Endothelial cell of umbilical vein (primary cell): Measurements from ENCODE around the gene DHX16. TPM values are rescaled to one million over a fixed set of nuclear protein-coding genes. Genes with fewer than 3 reads are reported as not detected.
A peak's percentile ranks its signal among the peaks of the same experiment; 100 is the strongest.

Source experiments
- BruUV-seq: library from RNA; stranded (reverse); fragments of 400-500 nt; replicated peaks from 2 replicates; lab custom pipeline; 2021; lab: Mats Ljungman, UMichigan
- CTCF ChIA-PET: fragments of 300-600, 350-600 bp; sonication (Branson Sonifier 250); formaldehyde crosslinking; loops from one replicate; lab custom pipeline; 2021; ENCODE audit warnings: antibody characterized with exemption, inconsistent platforms; lab: Charles Lee
- POLR2A ChIA-PET: fragments of 300-600, 350-600 bp; sonication (Branson Sonifier 250); formaldehyde crosslinking; loops from one replicate; lab custom pipeline; 2021; ENCODE audit warnings: antibody characterized with exemption, inconsistent platforms; lab: Charles Lee
- DNase-seq: peaks from one replicate; pipeline ENCODE4 v3.0.0-alpha.2; 2011; ENCODE audit warnings: low read depth, low spot score
- FAIRE-seq: peaks from 2 replicates; lab custom pipeline; 2011; peaks lifted over from hg19 to GRCh38; lab: Jason Lieb, UNC
- H2AFZ ChIP-seq: 2 replicates; pipeline ENCODE4 v1.6.0; 2012; ENCODE audit warnings: low read depth, low read length, control low read depth, inconsistent platforms
- H3K27ac ChIP-seq: 2 replicates; pipeline ENCODE4 v1.5.1; 2011; ENCODE audit warnings: low read depth, mild to moderate bottlenecking, control low read depth, low read length, moderate library complexity; ENCODE audit not compliant: insufficient read depth
- H3K27me3 ChIP-seq, 2 experiments: 2 replicates each; pipeline versions ENCODE4 v1.6.0 to v1.6.1; 2011; ENCODE audit warnings: low read length in 2 of 2, mixed read lengths in 1 of 2; ENCODE audit not compliant: control insufficient read depth in 2 of 2, insufficient read depth in 2 of 2
- H3K36me3 ChIP-seq, 2 experiments: 2 replicates in 1 of 2; 3 replicates in 1 of 2; pipeline ENCODE4 v1.5.1; 2011; ENCODE audit warnings: low read length in 2 of 2, mild to moderate bottlenecking in 1 of 2, moderate library complexity in 1 of 2; ENCODE audit not compliant: control insufficient read depth in 2 of 2, insufficient read depth in 2 of 2; ENCODE audit errors: extremely low read depth in 1 of 2
- H3K4me1 ChIP-seq: 3 replicates; pipeline ENCODE4 v1.5.1; 2011; ENCODE audit warnings: mild to moderate bottlenecking, low read length; ENCODE audit not compliant: control insufficient read depth, insufficient read depth; ENCODE audit errors: extremely low read depth
- H3K4me2 ChIP-seq: 2 replicates; pipeline ENCODE4 v1.6.1; 2011; ENCODE audit warnings: low read length, control low read depth, mixed read lengths; ENCODE audit not compliant: insufficient read depth
- H3K4me3 ChIP-seq, 3 experiments: fragments of 200-600 bp in 1 of 3; sonication (generic), shearing (Covaris generic) in 1 of 3; replicated peaks in 1 of 3; 2 replicates each; pipeline ENCODE4 v1.5.1; 2011 to 2016; ENCODE audit warnings: control low read depth in 3 of 3, low read length in 3 of 3, mild to moderate bottlenecking in 2 of 3, inconsistent platforms in 1 of 3, low read depth in 1 of 3, moderate library complexity in 1 of 3; ENCODE audit not compliant: insufficient read depth in 1 of 3
- H3K79me2 ChIP-seq: 2 replicates; pipeline ENCODE4 v1.6.0; 2012; ENCODE audit warnings: low read length, inconsistent platforms; ENCODE audit not compliant: control insufficient read depth, insufficient read depth
- H3K9ac ChIP-seq: replicated peaks from 2 replicates; pipeline ENCODE3; 2011; ENCODE audit warnings: low read length, control low read depth; ENCODE audit not compliant: insufficient read depth; ENCODE audit errors: extremely low read depth
- H3K9me1 ChIP-seq: replicated peaks from 3 replicates; pipeline ENCODE4 v1.6.0; 2011; ENCODE audit warnings: mild to moderate bottlenecking, low read length; ENCODE audit not compliant: control insufficient read depth, insufficient read depth; ENCODE audit errors: extremely low read depth
- H3K9me3 ChIP-seq: replicated peaks from 2 replicates; pipeline ENCODE4 v1.5.1; 2012; ENCODE audit warnings: low read length, inconsistent platforms; ENCODE audit not compliant: control insufficient read depth, insufficient read depth
- H4K20me1 ChIP-seq: replicated peaks from 2 replicates; pipeline ENCODE3; 2011; ENCODE audit warnings: mild to moderate bottlenecking, low read length; ENCODE audit not compliant: control insufficient read depth, insufficient read depth; ENCODE audit errors: extremely low read depth
- EZH2 ChIP-seq: IDR thresholded peaks from 2 replicates; pipeline ENCODE4 v1.6.1; 2012; ENCODE audit warnings: borderline replicate concordance, low read depth, mild to moderate bottlenecking, moderate library complexity, low read length, inconsistent platforms; ENCODE audit not compliant: severe bottlenecking
- JUN ChIP-seq: IDR thresholded peaks from 2 replicates; pipeline ENCODE4 v1.6.1; 2011; ENCODE audit warnings: borderline replicate concordance, low read depth; ENCODE audit not compliant: insufficient read length, insufficient read depth
- MYC ChIP-seq: IDR thresholded peaks from one replicate; pipeline ENCODE4 v1.6.1; 2011; ENCODE audit warnings: mild to moderate bottlenecking, low read depth, low read length
- POLR2A ChIP-seq: IDR thresholded peaks from 2 replicates; pipeline ENCODE4 v1.6.1; 2012; ENCODE audit warnings: low read depth, mild to moderate bottlenecking, control low read depth, low read length
- POLR2AphosphoS5 ChIP-seq: IDR thresholded peaks from 2 replicates; pipeline ENCODE4 v1.6.1; 2012; ENCODE audit warnings: low read depth, mild to moderate bottlenecking, control low read depth, low read length, moderate library complexity; ENCODE audit not compliant: insufficient read depth
- dilution Hi-C: fragments of 300-500 bp; cut with MboI; formaldehyde crosslinking; loops from one replicate; pipeline ENCODE4 v1.15.0; 2019; ENCODE audit warnings: low sequenced_read_pairs; ENCODE audit not compliant: extremely low pct_ligation_motif_present
- intact Hi-C: fragments of 100-400 bp; cut with micrococcal nuclease; formaldehyde crosslinking; loops from one replicate; pipeline ENCODE4 v1.10.0; 2022
- polyA plus RNA-seq, 4 experiments: library from polyadenylated mRNA; depleted of rRNA in 3 of 4; stranded (reverse) in 3 of 4; unstranded in 1 of 4; fragments of >200 nt; gene quantifications; 2 replicates each; pipeline versions ENCODE4 v1.2.1 to v1.2.3, GENCODE V29; 2011 to 2012; ENCODE audit warnings: missing spikeins in 1 of 4
- total RNA-seq: library from RNA; stranded (reverse); gene quantifications from 2 replicates; pipeline ENCODE4 v1.2.3, GENCODE V29; 2021
- TF ChIP-seq, protein P1 (sequence below): IDR thresholded peaks from 2 replicates; pipeline ENCODE4 v1.6.1; 2011; ENCODE audit not compliant: insufficient read depth, insufficient read length

The DHX16 gene
- total and polyA plus RNA-seq, 2 donors (not counting 3 experiments of a cell fraction or from before 2014, with no cell fraction given): 38.2 to 66.5 TPM

DNA sequence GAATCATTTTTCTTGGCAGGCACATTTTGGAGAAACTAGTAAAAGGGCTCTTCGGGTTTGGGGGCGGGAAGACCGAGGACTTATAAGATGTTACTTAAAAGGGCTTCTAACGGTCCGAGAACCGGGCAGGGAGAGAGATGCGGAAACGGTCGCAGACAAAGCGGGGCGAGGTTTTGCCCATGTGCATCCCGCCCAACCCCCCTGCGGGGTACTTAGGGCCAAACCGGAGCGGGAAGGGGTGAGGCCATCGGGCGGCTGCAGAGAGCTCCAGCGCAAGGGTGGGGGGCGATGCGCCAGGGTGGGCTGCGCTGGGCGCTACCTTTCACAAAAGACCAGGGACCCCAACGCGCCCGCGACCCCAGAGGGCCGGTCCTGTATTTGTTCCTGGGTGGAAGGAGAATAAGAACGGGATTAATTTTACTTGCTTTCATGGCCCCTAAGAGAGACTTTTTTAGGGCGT is 48.0 kb upstream of the DHX16 start:
- Histone ChIP-seq H3K9ac (peak overlapping the region; percentile 100), H3K9me3 (no peaks in the 10 kb centered on the region), H4K20me1 (peaks cover 7% of the 10 kb centered on the region), H3K4me2 (no peak overlapping the region), H3K4me1 (peaks cover 44% of the 10 kb centered on the region), H3K27me3 (no peaks in the 10 kb centered on the region), H3K4me3 (peak overlapping the region; percentile 94 to 99 (median 99)), H3K79me2 (peaks cover 65% of the 10 kb centered on the region), H3K9me1 (no peaks in the 10 kb centered on the region), H3K36me3 (peaks cover 16 to 30% of the 10 kb centered on the region in 2 experiments), H3K27ac (peak overlapping the region; percentile 94), H2AFZ (no peak overlapping the region)
- intact Hi-C loops (loop anchor here (1.0 to 2.0 kb wide), 4 partner anchors 22 to 238 kb away; partner anchors contain the start of genes C6orf136 and FLOT1), dilution Hi-C loops (no loop called here)
- no peak for TF ChIP-seq EZH2
- TF ChIP-seq MYC: peak; percentile 71
- ChIA-PET CTCF (interaction anchor here (0.8 to 9.2 kb wide), 10 partner anchors 11 to 367 kb away, joined by 3 to 296 read pairs (median 6); partner anchors contain the start of gene DHX16), POLR2A (interaction anchor here (0.6 to 3.0 kb wide), 7 partner anchors 24 to 97 kb away, joined by 3 to 34 read pairs (median 3); partner anchors contain the start of genes IER3 and NRM)
- BruUV-seq: TSS peak; percentile 32
- FAIRE-seq (no peak), DNase-seq (peak; percentile 56)

DNA sequence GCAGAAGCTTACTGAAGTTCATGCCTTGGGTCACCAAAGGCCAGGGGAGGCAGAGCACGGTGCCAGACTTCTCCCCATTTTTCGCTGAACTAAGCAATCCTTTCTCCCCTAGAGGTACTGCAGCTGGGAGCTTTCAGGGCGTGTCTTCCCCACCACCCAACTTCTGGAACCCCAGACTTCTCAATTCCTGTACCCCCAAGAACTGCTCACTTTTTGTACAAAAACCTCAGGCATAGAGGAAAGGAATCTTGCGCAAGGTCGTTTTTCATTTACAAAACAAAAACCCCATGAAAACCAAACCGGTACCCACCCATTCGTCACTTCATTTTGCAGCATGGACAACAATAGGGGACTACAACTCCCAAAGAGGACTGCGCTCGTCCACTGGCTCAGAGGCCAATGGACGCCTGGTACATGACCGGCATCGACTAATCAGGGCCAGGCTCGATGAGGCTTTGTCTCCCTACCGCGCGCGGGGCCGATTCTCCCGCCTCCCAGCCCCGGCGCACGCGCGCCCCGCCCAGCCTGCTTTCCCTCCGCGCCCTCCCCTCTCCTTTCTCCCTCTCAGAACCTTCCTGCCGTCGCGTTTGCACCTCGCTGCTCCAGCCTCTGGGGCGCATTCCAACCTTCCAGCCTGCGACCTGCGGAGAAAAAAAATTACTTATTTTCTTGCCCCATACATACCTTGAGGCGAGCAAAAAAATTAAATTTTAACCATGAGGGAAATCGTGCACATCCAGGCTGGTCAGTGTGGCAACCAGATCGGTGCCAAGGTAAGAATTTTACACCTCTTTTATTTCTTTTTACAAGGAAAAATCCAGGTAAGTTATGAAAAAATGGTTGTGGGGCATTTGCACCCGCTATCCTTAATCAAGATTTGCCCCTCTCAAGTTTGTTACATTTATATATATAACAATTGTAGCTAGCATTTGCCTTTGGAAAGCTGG is 47.3 kb upstream of the DHX16 start, which contains the start of gene TUBB:
TSS of gene TUBB (plus strand) at position 562 of the 947 bp plus-strand sequence. CDS start at position 717, 155 bp downstream.
- H3K79me2 ChIP-seq: peaks cover 63% of the 10 kb centered on the region
- dilution Hi-C loops: no loop called here

More for the DNA sequence above, 47.3 kb upstream of the DHX16 start, which contains the start of gene TUBB:
- Histone ChIP-seq H3K27me3 (no peaks in the 10 kb centered on the region), H4K20me1 (peaks cover 3% of the 10 kb centered on the region), H3K4me1 (peaks cover 44% of the 10 kb centered on the region), H2AFZ (no peak within 1 kb of the TSS), H3K9me3 (no peaks in the 10 kb centered on the region), H3K4me3 (peak within 1 kb of the TSS; percentile 94 to 99 (median 99)), H3K9ac (peak within 1 kb of the TSS; percentile 100), H3K9me1 (no peaks in the 10 kb centered on the region), H3K36me3 (peaks cover 10 to 24% of the 10 kb centered on the region in 2 experiments), H3K4me2 (peak within 1 kb of the TSS; percentile 86), H3K27ac (peak within 1 kb of the TSS; percentile 94)
- ChIA-PET CTCF (interaction anchor here (1.2 to 9.2 kb wide), 8 partner anchors 11 to 367 kb away, joined by 4 to 296 read pairs (median 6); no protein-coding TSS in a partner anchor), POLR2A (interaction anchor here (0.6 to 3.0 kb wide), 3 partner anchors 30 to 89 kb away, joined by 3 to 34 read pairs (median 4); no protein-coding TSS in a partner anchor)
- DNase-seq (peak; percentile 98), FAIRE-seq (peak; percentile 83)
- intact Hi-C loops: loop anchor here (2.0 kb wide), 2 partner anchors 73 to 237 kb away; partner anchors contain the start of gene C6orf136
- no peak for TF ChIP-seq EZH2
- TF ChIP-seq MYC: no peak
- peak; percentile 93 for TF ChIP-seq POLR2A
- peak; percentile 96 for TF ChIP-seq POLR2AphosphoS5
- TF ChIP-seq JUN: no peak
- TF ChIP-seq, protein P1, sequence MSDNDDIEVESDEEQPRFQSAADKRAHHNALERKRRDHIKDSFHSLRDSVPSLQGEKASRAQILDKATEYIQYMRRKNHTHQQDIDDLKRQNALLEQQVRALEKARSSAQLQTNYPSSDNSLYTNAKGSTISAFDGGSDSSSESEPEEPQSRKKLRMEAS: peak; percentile 46
- TSS peak; percentile 25 for BruUV-seq
